H1 (cell line): ENCODE data around the gene OR4C6. TPM values are rescaled to one million over a fixed set of nuclear protein-coding genes. Genes with fewer than 3 reads are reported as not detected.

Source experiments
- CTCF ChIA-PET: fragments of 300-600 bp; sonication (Branson Sonifier 250); formaldehyde crosslinking; loops from one replicate; lab custom pipeline; 2021; ENCODE audit not compliant: partially characterized antibody; lab: Charles Lee
- POLR2A ChIA-PET: fragments of 300-600 bp; sonication (Branson Sonifier 250); formaldehyde crosslinking; loops from one replicate; lab custom pipeline; 2021; ENCODE audit warnings: inconsistent platforms; ENCODE audit not compliant: partially characterized antibody; lab: Charles Lee
- DNase-seq, 2 experiments: peaks; one replicate each; pipeline versions ENCODE4 v3.0.0 to v3.0.0-alpha.2; 2010 to 2022; ENCODE audit warnings: low spot score in 2 of 2, low read depth in 1 of 2, mixed read lengths in 1 of 2
- FAIRE-seq: peaks from 2 replicates; lab custom pipeline; 2011; peaks lifted over from hg19 to GRCh38; lab: Jason Lieb, UNC
- H2AFZ ChIP-seq: 2 replicates; pipeline ENCODE4 v1.8.1; 2012; ENCODE audit warnings: low read length, inconsistent platforms
- H2AK5ac ChIP-seq: 2 replicates; pipeline ENCODE4 v1.6.1; 2013; ENCODE audit warnings: low read depth, low read length
- H2BK120ac ChIP-seq: replicated peaks from 2 replicates; pipeline ENCODE3; 2013; ENCODE audit warnings: low read depth, low read length, inconsistent platforms
- H2BK12ac ChIP-seq: 2 replicates; pipeline ENCODE4 v1.6.1; 2013; ENCODE audit warnings: low read depth, low read length
- H2BK15ac ChIP-seq: 2 replicates; pipeline ENCODE4 v1.6.1; 2013; ENCODE audit warnings: low read length
- H2BK20ac ChIP-seq: 2 replicates; pipeline ENCODE4 v1.6.1; 2013; ENCODE audit warnings: low read length
- H2BK5ac ChIP-seq: 2 replicates; pipeline ENCODE4 v1.6.1; 2013; ENCODE audit warnings: low read depth, low read length
- H3K14ac ChIP-seq: 2 replicates; pipeline ENCODE4 v1.6.1; 2013; ENCODE audit warnings: inconsistent platforms; ENCODE audit not compliant: insufficient read length
- H3K18ac ChIP-seq: 2 replicates; pipeline ENCODE4 v1.6.1; 2013; ENCODE audit warnings: low read length; ENCODE audit errors: extremely low read depth
- H3K23ac ChIP-seq: 2 replicates; pipeline ENCODE4 v1.6.1; 2013; ENCODE audit warnings: inconsistent platforms; ENCODE audit not compliant: insufficient read length
- H3K23me2 ChIP-seq: 2 replicates; pipeline ENCODE4 v1.6.1; 2013; ENCODE audit warnings: low read depth, low read length
- H3K27ac ChIP-seq: 2 replicates; pipeline ENCODE4 v1.6.1; 2011; ENCODE audit warnings: low read depth, low read length, inconsistent platforms
- H3K27me3 ChIP-seq, 4 experiments: replicated peaks in 1 of 4; 1 replicate in 1 of 4; 2 replicates in 3 of 4; pipeline versions ENCODE4 v1.6.1 to v1.8.1; 2011 to 2013; ENCODE audit warnings: low read length in 3 of 4, mild to moderate bottlenecking in 3 of 4, inconsistent platforms in 2 of 4, mixed read lengths in 2 of 4, moderate library complexity in 1 of 4; ENCODE audit not compliant: control insufficient read depth in 3 of 4, insufficient read depth in 3 of 4; ENCODE audit errors: extremely low read depth in 1 of 4
- H3K36me3 ChIP-seq, 4 experiments: 2 replicates each; pipeline versions ENCODE4 v1.6.1 to v1.8.1; 2011 to 2013; ENCODE audit warnings: mild to moderate bottlenecking in 4 of 4, low read length in 3 of 4, moderate library complexity in 2 of 4, control low read depth in 1 of 4, inconsistent platforms in 1 of 4; ENCODE audit not compliant: insufficient read depth in 4 of 4, control insufficient read depth in 2 of 4
- H3K4ac ChIP-seq: replicated peaks from 2 replicates; pipeline ENCODE3; 2013; ENCODE audit warnings: low read length, low read depth, mixed read lengths, inconsistent platforms; ENCODE audit not compliant: insufficient read length
- H3K4me1 ChIP-seq, 4 experiments: replicated peaks in 1 of 4; 1 replicate in 1 of 4; 2 replicates in 3 of 4; pipeline versions ENCODE4 v1.6.1 to v1.8.1; 2011 to 2013; ENCODE audit warnings: low read length in 3 of 4, inconsistent platforms in 2 of 4, mixed read lengths in 1 of 4; ENCODE audit not compliant: insufficient read depth in 4 of 4, control insufficient read depth in 3 of 4
- H3K4me2 ChIP-seq, 2 experiments: 2 replicates each; pipeline versions ENCODE4 v1.6.1 to v1.8.1; 2011 to 2013; ENCODE audit warnings: low read depth in 2 of 2, low read length in 2 of 2, control low read depth in 1 of 2, inconsistent platforms in 1 of 2, mild to moderate bottlenecking in 1 of 2; ENCODE audit not compliant: insufficient read depth in 1 of 2
- H3K4me3 ChIP-seq, 4 experiments: fragments of 200-600, 300-600 bp in 1 of 4; sonication (generic), shearing (Covaris generic), sonication (Bioruptor Twin) in 1 of 4; 2 replicates each; pipeline versions ENCODE4 v1.5.1 to v1.8.1; 2011 to 2016; ENCODE audit warnings: low read length in 4 of 4, low read depth in 3 of 4, control low read depth in 2 of 4, inconsistent platforms in 2 of 4, mild to moderate bottlenecking in 2 of 4, mixed read lengths in 1 of 4, moderate library complexity in 1 of 4; ENCODE audit not compliant: insufficient read depth in 2 of 4; ENCODE audit errors: extremely low read depth in 1 of 4
- H3K56ac ChIP-seq: replicated peaks from 2 replicates; pipeline ENCODE3; 2013; ENCODE audit warnings: low read depth, mild to moderate bottlenecking, mixed read lengths, low read length, inconsistent platforms; ENCODE audit not compliant: insufficient read length
- H3K79me1 ChIP-seq: 2 replicates; pipeline ENCODE4 v1.6.1; 2013; ENCODE audit warnings: low read depth, low read length, control low read depth
- H3K79me2 ChIP-seq, 2 experiments: 2 replicates each; pipeline versions ENCODE4 v1.6.1 to v1.8.1; 2012 to 2013; ENCODE audit warnings: low read length in 2 of 2, mild to moderate bottlenecking in 2 of 2, inconsistent platforms in 1 of 2; ENCODE audit not compliant: insufficient read depth in 2 of 2, control insufficient read depth in 1 of 2
- H3K9ac ChIP-seq, 4 experiments: replicated peaks in 1 of 4; 1 replicate in 1 of 4; 2 replicates in 3 of 4; pipeline versions ENCODE4 v1.6.1 to v1.8.1; 2011 to 2013; ENCODE audit warnings: low read depth in 3 of 4, low read length in 3 of 4, control low read depth in 2 of 4, mild to moderate bottlenecking in 2 of 4, moderate library complexity in 2 of 4, inconsistent platforms in 1 of 4; ENCODE audit errors: extremely low read depth in 1 of 4
- H3K9me3 ChIP-seq, 2 experiments: 2 replicates each; pipeline versions ENCODE4 v1.6.1 to v1.8.1; 2012 to 2013; ENCODE audit warnings: mild to moderate bottlenecking in 2 of 2, moderate library complexity in 2 of 2, control low read depth in 1 of 2, inconsistent platforms in 1 of 2, low read depth in 1 of 2, low read length in 1 of 2, mixed read lengths in 1 of 2; ENCODE audit not compliant: insufficient read depth in 2 of 2
- H4K20me1 ChIP-seq, 2 experiments: replicated peaks in 1 of 2; 2 replicates each; pipeline versions ENCODE3 to v1.8.1; 2011 to 2013; ENCODE audit warnings: inconsistent platforms in 2 of 2, low read length in 2 of 2, mild to moderate bottlenecking in 1 of 2; ENCODE audit not compliant: insufficient read depth in 2 of 2, control insufficient read depth in 1 of 2
- H4K5ac ChIP-seq: 2 replicates; pipeline ENCODE4 v1.6.1; 2013; ENCODE audit warnings: low read length, low read depth, mixed read lengths, inconsistent platforms; ENCODE audit not compliant: insufficient read length
- H4K8ac ChIP-seq: 2 replicates; pipeline ENCODE4 v1.8.0; 2013; ENCODE audit warnings: mild to moderate bottlenecking, moderate library complexity, low read length, inconsistent platforms; ENCODE audit not compliant: insufficient read depth; ENCODE audit errors: extremely low read depth
- H4K91ac ChIP-seq: replicated peaks from 2 replicates; pipeline ENCODE3; 2013; ENCODE audit warnings: low read length, mixed read lengths, inconsistent platforms; ENCODE audit not compliant: insufficient read length
- BACH1 ChIP-seq: IDR thresholded peaks from 2 replicates; pipeline ENCODE4 v1.6.1; 2012; ENCODE audit warnings: low read length, improper control_type of control experiment
- CTCF ChIP-seq, 3 experiments: IDR thresholded peaks; 1 replicate in 2 of 3; 2 replicates in 1 of 3; pipeline versions ENCODE4 v1.5.1 to v1.6.1; 2011; ENCODE audit warnings: low read length in 3 of 3, mild to moderate bottlenecking in 3 of 3, inconsistent platforms in 2 of 3, low read depth in 1 of 3, moderate library complexity in 1 of 3; ENCODE audit not compliant: insufficient read depth in 1 of 3; ENCODE audit errors: control extremely low read depth in 1 of 3
- KDM1A ChIP-seq: fragments of 200-600, 300-600 bp; sonication (generic); IDR thresholded peaks from 2 replicates; pipeline ENCODE4 v1.7.1; 2016; ENCODE audit warnings: mild to moderate bottlenecking, low read length, borderline replicate concordance
- RAD21 ChIP-seq, 2 experiments: IDR thresholded peaks in 1 of 2; conservative IDR thresholded peaks in 1 of 2; 2 replicates each; pipeline ENCODE4 v1.6.1; 2011; ENCODE audit warnings: low read depth in 2 of 2, low read length in 2 of 2, improper control_type of control experiment in 1 of 2, inconsistent platforms in 1 of 2, mild to moderate bottlenecking in 1 of 2, moderate library complexity in 1 of 2
- SP1 ChIP-seq: IDR thresholded peaks from 2 replicates; pipeline ENCODE4 v1.6.1; 2011; ENCODE audit warnings: low read depth, low read length
- TBP ChIP-seq: IDR thresholded peaks from 2 replicates; pipeline ENCODE4 v1.6.1; 2011; ENCODE audit warnings: low read depth, low read length, improper control_type of control experiment
- whole genome bisulfite sequencing, 2 experiments: shearing (Covaris generic) in 1 of 2; methylation state at CpG; one replicate each; pipeline versions ENCODE4 v1.1.6 to v1.1.7; 2013 to 2015; ENCODE audit warnings: low lambda C conversion rate in 2 of 2, mixed read lengths in 2 of 2, inconsistent platforms in 1 of 2, low coverage in 1 of 2, missing lambda C conversion rate in 1 of 2; ENCODE audit not compliant: insufficient replicate concordance in 2 of 2, insufficient coverage in 1 of 2, insufficient read length in 1 of 2; ENCODE audit errors: extremely low coverage in 1 of 2, missing lambda C conversion rate in 1 of 2; 5-methylcytosine and 5-hydroxymethylcytosine counted together
- polyA plus RNA-seq, 7 experiments: library from polyadenylated mRNA; depleted of rRNA in 3 of 7; stranded (reverse) in 5 of 7; unstranded in 2 of 7; fragments of >200 nt in 5 of 7; fragments of 200-250 nt in 2 of 7; gene quantifications; 1 replicate in 5 of 7; 2 replicates in 1 of 7; 4 replicates in 1 of 7; pipeline versions ENCODE4 v1.2.1 to v1.2.3, GENCODE V29; 2011 to 2013; ENCODE audit warnings: missing spikeins in 2 of 7, mixed read lengths in 2 of 7
- total RNA-seq: library from RNA; stranded (reverse); fragmentation: NEBNext Ultra II Directional; extraction: Animal tissue kit (Norgen Biotek cat#: 25700); gene quantifications from 2 replicates; pipeline ENCODE4 v1.2.1, GENCODE V29; 2021

The OR4C6 gene
- total and polyA plus RNA-seq, 2 of the 8 experiments (the other 6 are each of a cell fraction or from before 2014, with no cell fraction given), result not detected

- Histone ChIP-seq H4K20me1 (no peaks in the 10 kb centered on the region), H2BK12ac (no peak overlapping the region), H3K9ac (no peak overlapping the region), H3K27ac (no peak overlapping the region), H3K9me3 (peaks cover 37 to 45% of the 10 kb centered on the region in 2 experiments), H3K23me2 (no peaks in the 10 kb centered on the region), H4K8ac (no peak overlapping the region), H3K79me2 (no peaks in the 10 kb centered on the region), H3K4me2 (no peak overlapping the region), H3K56ac (no peak overlapping the region), H3K23ac (no peak overlapping the region), H2BK5ac (no peak overlapping the region), H4K5ac (no peak overlapping the region), H2AFZ (no peak overlapping the region), H3K14ac (no peak overlapping the region), H4K91ac (no peak overlapping the region), H3K27me3 (no peaks in the 10 kb centered on the region), H3K18ac (no peak overlapping the region), H3K4me1 (no peaks in the 10 kb centered on the region), H2BK20ac (no peak overlapping the region), H2AK5ac (no peak overlapping the region), H2BK15ac (no peak overlapping the region), H3K4ac (no peak overlapping the region), H3K36me3 (no peaks in the 10 kb centered on the region), H2BK120ac (no peak overlapping the region), H3K79me1 (no peaks in the 10 kb centered on the region), H3K4me3 (no peak overlapping the region)
- 37% methylated on average over 10 of the region's 10 CpGs; no CpG with 5 or more reads in 1 of the 2 experiments for WGBS, 2 experiments
- ChIA-PET POLR2A (no interaction called here), CTCF (interaction anchor here (0.6 kb wide), 1 partner anchor 132 kb away, joined by 4 read pairs; no protein-coding TSS in a partner anchor)
- DNase-seq (peak in 1 of 2 experiments; percentile 78), FAIRE-seq (no peak)
- TF ChIP-seq SP1, result no peak
- peak; percentile 30 to 41; a peak in 2 of 4 replicates for TF ChIP-seq RAD21 (IDR thresholded peaks at IDR 0.05 in 1 of 2, conservative IDR thresholded peaks at IDR 0.05 in 1 of 2; ENCODE audit: low read depth in 2 of 2, low read length in 2 of 2)
- no peak for TF ChIP-seq TBP
- peak; percentile 26 to 56 (median 54) for TF ChIP-seq CTCF (IDR thresholded peaks at IDR 0.05; ENCODE audit: control extremely low read depth in 1 of 3, insufficient read depth in 1 of 3, low read depth in 1 of 3, low read length in 3 of 3)
- no peak for TF ChIP-seq KDM1A
- TF ChIP-seq BACH1, result no peak
Measured at GRCh38 chr11:55714982-55715888, 53.2 kb downstream of the OR4C6 start.
